Measurements from ENCODE around the gene TMEM190.

The TMEM190 gene

GRCh38 chr19:55365245-55365644 lies 11.4 kb upstream of the TMEM190 start:
- in situ Hi-C loops (cut with HindIII; ENCODE audit: low sequenced_read_pairs), result no loop called here
- no peak for DNase-seq (ENCODE audit: low read depth)
- no peak for TF ChIP-seq CTCF (IDR thresholded peaks at IDR 0.05; ENCODE audit: low read depth, low read length, missing control alignments)
- H3K4me3 ChIP-seq (ENCODE audit: low read depth, low read length), result no peak overlapping the region

DNA sequence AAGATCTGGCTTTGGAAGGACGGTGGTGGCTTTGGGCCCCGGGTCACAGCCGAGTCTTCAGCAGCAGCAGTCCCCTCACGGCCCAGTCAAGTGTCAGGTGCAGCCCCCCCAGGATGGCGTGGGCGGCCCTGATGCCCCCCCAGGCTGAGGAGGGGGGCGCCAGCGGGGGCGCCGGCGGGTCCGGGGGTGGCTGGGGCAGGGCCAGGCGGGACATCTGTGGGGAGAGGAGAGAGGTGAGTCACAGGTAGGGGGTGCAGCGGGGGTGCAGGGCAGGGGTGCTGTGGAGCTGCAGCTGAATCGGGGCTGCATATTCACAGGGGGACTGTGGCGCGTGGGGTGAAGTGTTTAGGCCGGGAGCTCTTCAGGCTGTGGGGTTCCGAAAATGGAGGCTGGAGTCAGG lies 10.7 kb upstream of the TMEM190 start:
- H3K4me3 ChIP-seq (ENCODE audit: low read depth, low read length), result no peak overlapping the region
- no peak for TF ChIP-seq CTCF (IDR thresholded peaks at IDR 0.05; ENCODE audit: low read depth, low read length, missing control alignments)
- in situ Hi-C loops (cut with HindIII; ENCODE audit: low sequenced_read_pairs), result no loop called here
- no peak for DNase-seq (ENCODE audit: low read depth)

DNA sequence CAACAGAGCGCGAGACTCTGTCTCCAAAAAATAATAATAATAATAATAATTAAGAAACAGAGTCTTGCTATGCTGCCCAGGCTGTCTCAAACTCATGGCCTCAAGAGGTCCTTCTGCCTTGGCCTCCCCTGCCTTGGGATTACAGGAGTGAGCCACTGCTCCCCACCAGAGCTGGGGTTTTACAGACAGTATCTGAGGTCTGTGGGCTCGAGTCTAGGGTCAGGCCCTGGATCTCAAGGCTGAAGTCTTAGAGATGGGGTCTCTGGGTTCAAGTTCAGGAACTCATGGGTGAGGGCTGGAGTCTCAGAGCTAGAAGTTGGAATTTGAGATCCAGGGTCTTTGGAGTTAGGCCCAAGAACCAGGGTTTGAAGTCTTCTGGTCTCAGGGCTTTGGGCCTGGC lies 9.8 kb upstream of the TMEM190 start:
- no peak for TF ChIP-seq CTCF (IDR thresholded peaks at IDR 0.05; ENCODE audit: low read depth, low read length, missing control alignments)
- DNase-seq (ENCODE audit: low read depth), result no peak
- H3K4me3 ChIP-seq (ENCODE audit: low read depth, low read length), result no peak overlapping the region
- in situ Hi-C loops (cut with HindIII; ENCODE audit: low sequenced_read_pairs), result no loop called here

GRCh38 chr19:55368106-55368505 lies 8.5 kb upstream of the TMEM190 start:
- TF ChIP-seq CTCF (IDR thresholded peaks at IDR 0.05; ENCODE audit: low read depth, low read length, missing control alignments), result no peak

DNA sequence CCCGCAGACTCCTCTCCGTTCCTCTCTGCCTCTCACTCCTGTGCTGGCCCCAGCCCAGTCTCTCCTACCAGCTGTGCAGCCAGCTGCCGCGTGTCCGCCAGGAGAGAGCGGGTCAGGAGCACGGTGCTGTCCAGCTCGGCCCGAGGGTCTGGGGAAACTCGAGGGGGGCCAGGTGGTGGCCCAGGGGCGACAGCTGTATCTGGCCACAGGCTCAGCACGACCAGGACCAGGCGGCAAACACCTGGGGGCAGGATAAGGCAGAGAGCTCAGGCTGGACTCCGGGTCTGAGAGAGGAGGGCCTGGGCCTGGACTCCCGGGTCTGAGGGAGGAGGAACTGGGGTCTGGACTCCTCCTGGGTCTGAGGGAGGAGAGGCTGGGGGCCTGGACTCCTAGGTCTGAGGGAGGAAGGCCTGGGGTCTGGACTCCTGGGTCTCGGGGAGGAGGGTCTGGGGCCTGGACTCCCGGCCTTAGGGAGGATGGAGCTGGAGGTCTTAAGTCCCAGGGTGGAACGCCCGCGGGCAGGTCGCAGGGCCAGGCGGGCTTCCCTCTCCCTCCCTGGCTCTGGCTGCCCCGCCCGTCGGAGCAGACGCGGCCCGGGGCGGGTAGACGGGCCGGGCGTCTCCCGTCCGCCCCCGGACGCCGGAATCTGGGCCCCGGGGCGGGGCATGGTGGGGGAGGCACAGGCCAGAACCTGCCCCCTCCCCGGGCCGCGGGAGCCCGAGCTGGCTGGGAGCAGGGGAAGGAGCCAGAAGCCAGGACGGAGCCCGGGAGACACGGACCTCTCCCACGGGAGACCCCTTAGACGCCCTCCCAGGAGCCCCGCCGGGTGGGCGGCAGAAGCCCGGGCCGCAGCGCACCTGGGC lies 7.7 kb upstream of the TMEM190 start:
- in situ Hi-C loops (cut with HindIII; ENCODE audit: low sequenced_read_pairs), result no loop called here
- no peak for TF ChIP-seq CTCF (IDR thresholded peaks at IDR 0.05; ENCODE audit: low read depth, low read length, missing control alignments)
- DNase-seq (ENCODE audit: low read depth), result no peak
- peak overlapping the region; percentile 40 for H3K4me3 ChIP-seq (ENCODE audit: low read depth, low read length)

More at GRCh38 chr19:55368106-55368505, 8.5 kb upstream of the TMEM190 start:
- in situ Hi-C loops (cut with HindIII; ENCODE audit: low sequenced_read_pairs), result no loop called here
- H3K4me3 ChIP-seq (ENCODE audit: low read depth, low read length), result no peak overlapping the region
- no peak for DNase-seq (ENCODE audit: low read depth)

- in situ Hi-C loops (cut with HindIII; ENCODE audit: low sequenced_read_pairs), result no loop called here
- H3K4me3 ChIP-seq (ENCODE audit: low read depth, low read length), result peak overlapping the region; percentile 51
- no peak for DNase-seq (ENCODE audit: low read depth)
- no peak for TF ChIP-seq CTCF (IDR thresholded peaks at IDR 0.05; ENCODE audit: low read depth, low read length, missing control alignments)
Measured at GRCh38 chr19:55369653-55370304, 6.8 kb upstream of the TMEM190 start.
